Neutrophil (primary cell): ENCODE results near the gene MATCAP1.
A peak's percentile ranks its signal among the peaks of the same experiment; 100 is the strongest.

Source experiments
- H3K27ac ChIP-seq: fragments of 200-600 bp; sonication (generic); 2 replicates; pipeline ENCODE4 v1.5.1; 2016; ENCODE audit warnings: mild to moderate bottlenecking, moderate library complexity
- H3K27me3 ChIP-seq: fragments of 200-600 bp; sonication (generic); 2 replicates; pipeline ENCODE4 v1.6.0; 2016; ENCODE audit warnings: mild to moderate bottlenecking
- H3K36me3 ChIP-seq: fragments of 200-600 bp; sonication (generic); 2 replicates; pipeline ENCODE4 v1.5.1; 2017
- H3K4me1 ChIP-seq, 2 experiments: fragments of 200-600 bp in 1 of 2; sonication (generic) in 1 of 2; 1 replicate in 1 of 2; 2 replicates in 1 of 2; pipeline versions ENCODE4 v1.5.1 to v1.6.1; 2013 to 2016; ENCODE audit warnings: low read depth in 1 of 2, low read length in 1 of 2, mild to moderate bottlenecking in 1 of 2, moderate library complexity in 1 of 2; ENCODE audit not compliant: control insufficient read depth in 1 of 2, insufficient read depth in 1 of 2
- H3K4me3 ChIP-seq, 2 experiments: fragments of 200-600 bp in 1 of 2; sonication (generic) in 1 of 2; 1 replicate in 1 of 2; 2 replicates in 1 of 2; pipeline ENCODE4 v1.5.1; 2013 to 2016; ENCODE audit warnings: low read depth in 1 of 2, low read length in 1 of 2, mild to moderate bottlenecking in 1 of 2, moderate library complexity in 1 of 2
- H3K9me3 ChIP-seq: fragments of 200-600 bp; sonication (generic); 2 replicates; pipeline ENCODE4 v1.5.1; 2016
- TF ChIP-seq, protein P1 (sequence below): fragments of 200-600 bp; sonication (generic); IDR thresholded peaks from 2 replicates; pipeline ENCODE4 v1.5.1; 2016; ENCODE audit warnings: antibody characterized with exemption

The MATCAP1 gene

DNA sequence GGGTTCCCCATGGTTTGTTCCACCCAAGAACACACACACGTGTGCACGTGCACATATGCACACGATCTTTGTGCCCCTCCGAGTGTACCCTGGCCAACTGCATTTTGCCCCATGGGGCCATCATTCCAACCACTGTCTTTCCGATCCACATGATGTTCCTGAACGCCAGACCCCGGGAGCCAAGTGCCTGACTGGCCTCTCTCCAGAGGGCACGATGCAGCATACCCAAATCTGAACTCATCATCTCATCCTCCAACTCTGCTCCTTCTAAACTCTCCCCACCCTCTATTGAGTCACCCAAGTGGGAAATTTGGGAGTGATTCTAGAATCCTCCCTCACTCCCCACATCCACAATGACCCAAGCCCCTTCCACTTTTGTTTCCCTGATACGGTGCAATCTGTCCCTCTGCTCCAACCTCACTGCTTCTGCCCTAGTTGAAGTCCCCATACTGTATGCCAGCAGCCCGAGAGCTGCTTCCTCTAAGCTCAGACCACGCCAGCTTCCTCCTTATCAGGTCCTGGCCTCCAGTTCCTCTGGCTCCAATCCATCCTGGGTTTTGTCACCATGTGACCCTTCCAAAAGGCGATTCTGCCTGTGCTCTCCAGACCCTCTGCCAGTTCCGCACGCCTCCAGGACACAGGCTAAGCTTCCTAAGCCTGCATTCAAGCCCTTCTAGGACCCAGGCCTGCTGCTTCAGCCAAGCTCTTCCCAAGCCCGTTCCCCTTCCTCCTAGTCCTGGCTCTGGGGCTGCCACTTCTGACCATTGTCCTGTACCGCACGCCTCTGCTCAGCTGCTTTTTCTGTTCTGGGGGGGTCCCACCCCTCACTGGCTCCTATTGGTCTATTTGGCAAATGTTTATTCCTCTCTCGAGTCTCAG is 33.1 kb upstream of the MATCAP1 start:
- H3K36me3 ChIP-seq = no peaks in the 10 kb centered on the region
- peak overlapping the region; percentile 69 for H3K27ac ChIP-seq
- TF ChIP-seq, protein P1, sequence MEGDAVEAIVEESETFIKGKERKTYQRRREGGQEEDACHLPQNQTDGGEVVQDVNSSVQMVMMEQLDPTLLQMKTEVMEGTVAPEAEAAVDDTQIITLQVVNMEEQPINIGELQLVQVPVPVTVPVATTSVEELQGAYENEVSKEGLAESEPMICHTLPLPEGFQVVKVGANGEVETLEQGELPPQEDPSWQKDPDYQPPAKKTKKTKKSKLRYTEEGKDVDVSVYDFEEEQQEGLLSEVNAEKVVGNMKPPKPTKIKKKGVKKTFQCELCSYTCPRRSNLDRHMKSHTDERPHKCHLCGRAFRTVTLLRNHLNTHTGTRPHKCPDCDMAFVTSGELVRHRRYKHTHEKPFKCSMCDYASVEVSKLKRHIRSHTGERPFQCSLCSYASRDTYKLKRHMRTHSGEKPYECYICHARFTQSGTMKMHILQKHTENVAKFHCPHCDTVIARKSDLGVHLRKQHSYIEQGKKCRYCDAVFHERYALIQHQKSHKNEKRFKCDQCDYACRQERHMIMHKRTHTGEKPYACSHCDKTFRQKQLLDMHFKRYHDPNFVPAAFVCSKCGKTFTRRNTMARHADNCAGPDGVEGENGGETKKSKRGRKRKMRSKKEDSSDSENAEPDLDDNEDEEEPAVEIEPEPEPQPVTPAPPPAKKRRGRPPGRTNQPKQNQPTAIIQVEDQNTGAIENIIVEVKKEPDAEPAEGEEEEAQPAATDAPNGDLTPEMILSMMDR = no peak

DNA sequence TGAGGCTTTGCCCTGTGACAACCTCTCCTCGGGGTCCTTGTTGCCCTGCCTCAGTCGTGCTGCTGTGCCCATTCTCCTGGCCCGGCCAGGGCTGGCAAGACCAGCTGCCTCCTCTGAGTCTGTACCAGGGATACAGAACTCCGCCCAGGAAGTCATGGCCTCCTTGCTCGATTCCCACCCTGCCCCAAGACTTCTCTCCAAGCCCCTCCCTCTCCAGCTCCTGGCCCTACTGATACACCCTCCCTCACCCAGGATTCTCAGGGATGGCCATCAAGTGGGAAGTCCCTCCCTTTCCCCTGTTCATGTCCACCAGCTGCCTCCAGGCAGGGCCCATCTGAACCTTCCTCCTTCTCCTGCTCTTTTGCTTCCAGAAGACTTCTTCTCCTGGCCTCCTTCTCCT is 31.9 kb upstream of the MATCAP1 start:
- H3K9me3 ChIP-seq = no peaks in the 10 kb centered on the region
- H3K4me3 ChIP-seq = no peak overlapping the region
- H3K27ac ChIP-seq = no peak overlapping the region
- H3K4me1 ChIP-seq = peaks cover 27 to 30% of the 10 kb centered on the region in 2 experiments
- no peaks in the 10 kb centered on the region for H3K27me3 ChIP-seq
- H3K36me3 ChIP-seq = peaks cover 9% of the 10 kb centered on the region
- TF ChIP-seq, protein P1 = no peak

More for the DNA sequence above, 33.1 kb upstream of the MATCAP1 start:
- Histone ChIP-seq H3K27me3 (no peaks in the 10 kb centered on the region), H3K4me1 (peaks cover 27 to 30% of the 10 kb centered on the region in 2 experiments), H3K4me3 (no peak overlapping the region), H3K9me3 (no peaks in the 10 kb centered on the region)

DNA sequence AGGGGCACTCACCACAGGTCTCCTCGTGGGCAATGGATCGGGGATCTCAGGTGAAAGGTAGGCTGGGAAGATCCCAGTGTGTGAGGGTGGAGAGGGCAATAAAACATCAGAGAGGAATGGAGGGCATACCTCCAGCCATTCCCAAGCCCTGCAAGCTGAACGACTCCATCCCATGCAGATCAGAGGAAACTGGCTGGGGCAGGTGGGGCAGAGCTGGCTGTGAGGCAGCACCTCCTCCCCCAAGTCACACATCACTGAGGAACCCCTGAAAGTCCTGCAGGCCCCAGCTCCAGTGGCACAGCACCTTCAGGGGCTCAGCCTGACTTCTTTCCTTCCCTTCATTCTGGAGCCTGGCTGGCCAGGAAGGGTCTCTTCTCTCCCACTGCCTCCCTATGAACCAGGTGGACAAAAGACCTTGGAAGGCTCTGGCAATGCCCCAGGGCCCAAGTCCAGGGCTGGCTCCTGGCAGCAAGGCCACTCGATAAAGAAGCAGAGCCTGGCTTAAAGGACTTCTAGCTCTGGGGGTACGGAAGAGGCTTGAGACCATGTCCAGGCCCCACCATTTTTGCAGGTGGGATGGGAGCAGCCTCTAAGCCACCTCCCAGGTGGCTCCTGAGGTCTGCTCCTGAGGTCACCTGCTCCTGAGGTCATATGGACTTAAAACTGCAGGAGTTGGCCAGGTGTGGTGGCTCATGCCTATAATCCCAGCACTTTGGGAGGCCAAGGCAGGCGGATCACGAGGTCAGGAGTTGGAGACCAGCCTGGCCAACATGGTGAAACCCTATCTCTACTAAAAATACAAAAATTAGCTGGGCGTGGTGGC is 29.6 kb upstream of the MATCAP1 start:
- TF ChIP-seq, protein P1 = no peak
- no peaks in the 10 kb centered on the region for H3K27me3 ChIP-seq
- no peak overlapping the region for H3K4me3 ChIP-seq
- no peaks in the 10 kb centered on the region for H3K9me3 ChIP-seq
- no peak overlapping the region for H3K27ac ChIP-seq
- H3K36me3 ChIP-seq = peaks cover 15% of the 10 kb centered on the region
- peaks cover 27 to 30% of the 10 kb centered on the region in 2 experiments for H3K4me1 ChIP-seq

DNA sequence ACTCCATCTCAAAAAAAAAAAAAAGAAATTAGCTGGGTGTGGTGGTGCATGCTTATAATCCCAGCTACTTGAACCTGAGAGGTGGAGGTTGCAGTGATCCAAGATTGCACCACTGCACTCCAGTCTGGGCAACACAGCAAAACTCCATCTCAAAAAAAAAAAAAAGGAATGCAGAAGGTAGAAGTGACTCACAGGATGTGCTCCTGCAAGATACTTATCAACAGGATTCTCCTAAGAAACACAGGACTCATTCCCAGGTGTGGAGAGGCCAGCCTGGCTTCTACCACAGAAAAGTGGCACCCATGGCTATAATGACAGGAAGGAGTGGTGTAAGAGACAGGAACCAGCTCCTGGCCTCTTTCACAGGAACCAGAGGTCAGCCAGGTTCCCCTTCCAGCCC is 29.0 kb upstream of the MATCAP1 start:
- TF ChIP-seq, protein P1 = no peak
- Histone ChIP-seq H3K4me1 (peaks cover 25 to 26% of the 10 kb centered on the region in 2 experiments), H3K27ac (no peak overlapping the region), H3K9me3 (no peaks in the 10 kb centered on the region), H3K36me3 (peaks cover 16% of the 10 kb centered on the region), H3K4me3 (no peak overlapping the region), H3K27me3 (no peaks in the 10 kb centered on the region)

DNA sequence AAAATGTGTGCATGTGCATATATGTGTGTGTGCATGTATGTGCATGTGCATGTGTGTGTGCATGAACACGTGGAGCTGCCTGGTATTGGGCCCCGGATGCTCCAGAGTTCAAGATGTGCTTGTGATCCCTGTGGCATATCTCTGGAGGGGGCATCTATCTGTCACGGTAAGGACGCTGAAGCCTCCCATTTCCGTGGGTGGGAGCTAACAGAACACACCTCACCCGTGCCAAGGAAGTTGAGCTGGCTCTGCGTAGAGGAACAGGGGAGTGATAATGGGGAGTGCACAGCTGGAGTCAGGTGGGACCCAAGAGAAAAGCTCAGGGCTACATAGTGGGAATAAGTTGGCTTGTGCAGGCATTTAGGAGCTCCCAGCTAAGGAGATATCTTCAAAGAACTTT is 27.9 kb upstream of the MATCAP1 start:
- Histone ChIP-seq H3K36me3 (peaks cover 27% of the 10 kb centered on the region), H3K27me3 (no peaks in the 10 kb centered on the region), H3K4me1 (peaks cover 14 to 15% of the 10 kb centered on the region in 2 experiments), H3K4me3 (no peak overlapping the region), H3K9me3 (no peaks in the 10 kb centered on the region), H3K27ac (no peak overlapping the region)
- TF ChIP-seq, protein P1 = no peak
